Vagina (tissue), 2 donors: ENCODE data around the gene FSD1. TPM values are rescaled to one million over a fixed set of nuclear protein-coding genes. Genes with fewer than 3 reads are reported as not detected.
A peak's percentile ranks its signal among the peaks of the same experiment; 100 is the strongest.

Source experiments
- DNase-seq, 2 donors: peaks; one replicate each; pipeline ENCODE4 v3.0.0-alpha.2; 2017; ENCODE audit errors: extremely low spot score in 2 of 2
- H3K27ac ChIP-seq: fragments of 200-600 bp; sonication (generic); one replicate; pipeline ENCODE4 v1.5.1; 2019
- H3K27me3 ChIP-seq: fragments of 200-600 bp; sonication (generic); one replicate; pipeline ENCODE4 v1.5.1; 2019
- H3K36me3 ChIP-seq, 2 donors: fragments of 200-600 bp; sonication (generic); one replicate each; pipeline ENCODE4 v1.5.1; 2017 to 2019
- H3K4me1 ChIP-seq: fragments of 200-600 bp; sonication (generic); one replicate; pipeline ENCODE4 v1.5.1; 2019
- H3K4me3 ChIP-seq, 2 donors: fragments of 200-600 bp; sonication (generic); 1 replicate in 1 of 2; 2 replicates in 1 of 2; pipeline ENCODE4 v1.5.1; 2016 to 2019
- H3K9me3 ChIP-seq: fragments of 200-600 bp; sonication (generic); one replicate; pipeline ENCODE4 v1.5.1; 2019
- CTCF ChIP-seq, 3 experiments: fragments of 450-650 bp in 2 of 3; fragments of 200-600 bp in 1 of 3; sonication (generic) in 1 of 3; IDR thresholded peaks; one replicate each; pipeline ENCODE4 v1.5.1; 2017 to 2019; ENCODE audit warnings: antibody characterized with exemption in 3 of 3, mild to moderate bottlenecking in 2 of 3, moderate library complexity in 2 of 3
- POLR2A ChIP-seq, 2 donors: fragments of 450-650 bp; IDR thresholded peaks; one replicate each; pipeline ENCODE4 v1.6.1; 2017; ENCODE audit warnings: antibody characterized with exemption in 2 of 2, mild to moderate bottlenecking in 2 of 2, moderate library complexity in 2 of 2
- POLR2AphosphoS5 ChIP-seq, 2 donors: sonication (generic); formaldehyde crosslinking; IDR thresholded peaks; one replicate each; pipeline ENCODE4 v1.9.0; 2017; ENCODE audit warnings: antibody characterized with exemption in 2 of 2, mild to moderate bottlenecking in 2 of 2, low read depth in 1 of 2; ENCODE audit not compliant: insufficient read depth in 1 of 2
- intact Hi-C: fragments of 100-400 bp; cut with DNase I; formaldehyde crosslinking; loops from one replicate; pipeline ENCODE4 v1.15.1; 2023
- total RNA-seq: library from RNA; depleted of rRNA; stranded (reverse); fragments of >200 nt; gene quantifications from one replicate; pipeline ENCODE4 v1.2.3, GENCODE V29; 2016

Gene FSD1
- total RNA-seq, 1 donor from 2014 or later = 1.7 TPM

GRCh38 chr19:4371247-4372164 lies 67.1 kb downstream of the FSD1 start:
- Histone ChIP-seq H3K27ac (peak overlapping the region; percentile 90), H3K27me3 (no peaks in the 10 kb centered on the region), H3K4me3 (no peak overlapping the region), H3K36me3 (peaks cover 0 to under 1% of the 10 kb centered on the region in 2 donors), H3K4me1 (peaks cover 96% of the 10 kb centered on the region), H3K9me3 (no peaks in the 10 kb centered on the region)
- no peak for DNase-seq
- TF ChIP-seq POLR2A (IDR thresholded peaks at IDR 0.05) (no peak), POLR2AphosphoS5 (IDR thresholded peaks at IDR 0.05; ENCODE audit: insufficient read depth in 1 of 2, low read depth in 1 of 2) (no peak), CTCF (IDR thresholded peaks at IDR 0.05) (no peak)
- intact Hi-C loops = no loop called here

- H3K27ac ChIP-seq = peak overlapping the region; percentile 90
- H3K4me3 ChIP-seq = no peak overlapping the region
- TF ChIP-seq POLR2AphosphoS5 (IDR thresholded peaks at IDR 0.05; ENCODE audit: insufficient read depth in 1 of 2, low read depth in 1 of 2) = no peak
- TF ChIP-seq POLR2A (IDR thresholded peaks at IDR 0.05) = no peak
- no peak for TF ChIP-seq CTCF (IDR thresholded peaks at IDR 0.05)
- peaks cover 100% of the 10 kb centered on the region for H3K4me1 ChIP-seq
- intact Hi-C loops = no loop called here
- H3K27me3 ChIP-seq = no peaks in the 10 kb centered on the region
- DNase-seq = no peak
- H3K36me3 ChIP-seq = no peaks in the 10 kb centered on the region
- no peaks in the 10 kb centered on the region for H3K9me3 ChIP-seq
Observed at GRCh38 chr19:4372165-4373012, 68.0 kb downstream of the FSD1 start.

DNA sequence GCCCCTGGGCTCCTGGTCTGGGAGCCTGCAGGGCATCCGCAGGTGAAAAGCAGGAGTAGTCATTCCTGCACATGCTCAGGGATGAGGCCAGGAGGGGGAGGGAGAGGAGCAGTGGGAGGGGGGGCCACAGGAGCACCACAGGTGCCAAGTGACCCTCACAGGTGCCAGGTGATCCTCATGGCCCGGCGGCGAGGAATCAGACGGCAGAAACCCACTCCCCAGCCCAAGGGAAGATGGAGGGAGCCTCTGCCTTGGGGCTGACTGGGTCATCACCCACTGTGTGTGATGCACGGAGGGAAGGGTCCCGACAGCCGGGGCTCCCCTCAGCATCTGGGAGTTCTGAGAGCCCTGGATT lies 68.6 kb downstream of the FSD1 start:
- intact Hi-C loops = no loop called here
- Histone ChIP-seq H3K27me3 (no peaks in the 10 kb centered on the region), H3K36me3 (no peaks in the 10 kb centered on the region), H3K4me1 (peaks cover 100% of the 10 kb centered on the region), H3K4me3 (no peak overlapping the region), H3K9me3 (no peaks in the 10 kb centered on the region), H3K27ac (peak overlapping the region; percentile 90)
- no peak for DNase-seq
- no peak for TF ChIP-seq POLR2AphosphoS5 (IDR thresholded peaks at IDR 0.05; ENCODE audit: insufficient read depth in 1 of 2, low read depth in 1 of 2)
- TF ChIP-seq CTCF (IDR thresholded peaks at IDR 0.05) = no peak
- no peak for TF ChIP-seq POLR2A (IDR thresholded peaks at IDR 0.05)

Other genes starting within 250 kb of the FSD1 start
- 60.6 TPM for gene ZBTB7A, start 237.7 kb upstream of the FSD1 start, total RNA-seq
- gene MAP2K2, start 180.5 kb upstream of the FSD1 start, total RNA-seq = 104 TPM
- gene CREB3L3, start 151.0 kb upstream of the FSD1 start, total RNA-seq = not detected
- 65.6 TPM for gene SIRT6, start 122.0 kb upstream of the FSD1 start, total RNA-seq
- 0.25 TPM for gene ANKRD24, start 121.9 kb upstream of the FSD1 start, total RNA-seq
- gene EBI3, start 75.1 kb upstream of the FSD1 start, total RNA-seq = not detected
- gene YJU2, start 57.5 kb upstream of the FSD1 start, total RNA-seq = 19.9 TPM
- gene SHD, start 25.3 kb upstream of the FSD1 start, total RNA-seq = not detected
- gene TMIGD2, start 2.2 kb upstream of the FSD1 start, total RNA-seq = not detected
- gene STAP2, start 34.2 kb downstream of the FSD1 start, total RNA-seq = 29.2 TPM
- 10.1 TPM for gene MPND, start 39.0 kb downstream of the FSD1 start, total RNA-seq
- 65.6 TPM for gene SH3GL1, start 95.9 kb downstream of the FSD1 start, total RNA-seq
- gene CHAF1A, start 98.0 kb downstream of the FSD1 start, total RNA-seq = 21.4 TPM
- 147 TPM for gene UBXN6, start 153.2 kb downstream of the FSD1 start, total RNA-seq
- 33.1 TPM for gene HDGFL2, start 167.7 kb downstream of the FSD1 start, total RNA-seq
- 69.5 TPM for gene PLIN4, start 213.9 kb downstream of the FSD1 start, total RNA-seq
- 8.8 TPM for gene PLIN5, start 230.6 kb downstream of the FSD1 start, total RNA-seq
- gene LRG1, start 235.4 kb downstream of the FSD1 start, total RNA-seq = 6.9 TPM